Stimulated activated CD4-positive, alpha-beta T cell treated with anti-CD3 and anti-CD28 coated beads, TNF-alpha, amount 100 ng/mL, for 1 hour (primary cell): ENCODE data around the gene SLU7.

Experiments used
- DNase-seq, 3 donors: peaks; one replicate each; pipeline ENCODE4 v3.0.0-alpha.2; 2020; ENCODE audit warnings: low read depth in 3 of 3, low spot score in 1 of 3

SLU7 gene

DNA sequence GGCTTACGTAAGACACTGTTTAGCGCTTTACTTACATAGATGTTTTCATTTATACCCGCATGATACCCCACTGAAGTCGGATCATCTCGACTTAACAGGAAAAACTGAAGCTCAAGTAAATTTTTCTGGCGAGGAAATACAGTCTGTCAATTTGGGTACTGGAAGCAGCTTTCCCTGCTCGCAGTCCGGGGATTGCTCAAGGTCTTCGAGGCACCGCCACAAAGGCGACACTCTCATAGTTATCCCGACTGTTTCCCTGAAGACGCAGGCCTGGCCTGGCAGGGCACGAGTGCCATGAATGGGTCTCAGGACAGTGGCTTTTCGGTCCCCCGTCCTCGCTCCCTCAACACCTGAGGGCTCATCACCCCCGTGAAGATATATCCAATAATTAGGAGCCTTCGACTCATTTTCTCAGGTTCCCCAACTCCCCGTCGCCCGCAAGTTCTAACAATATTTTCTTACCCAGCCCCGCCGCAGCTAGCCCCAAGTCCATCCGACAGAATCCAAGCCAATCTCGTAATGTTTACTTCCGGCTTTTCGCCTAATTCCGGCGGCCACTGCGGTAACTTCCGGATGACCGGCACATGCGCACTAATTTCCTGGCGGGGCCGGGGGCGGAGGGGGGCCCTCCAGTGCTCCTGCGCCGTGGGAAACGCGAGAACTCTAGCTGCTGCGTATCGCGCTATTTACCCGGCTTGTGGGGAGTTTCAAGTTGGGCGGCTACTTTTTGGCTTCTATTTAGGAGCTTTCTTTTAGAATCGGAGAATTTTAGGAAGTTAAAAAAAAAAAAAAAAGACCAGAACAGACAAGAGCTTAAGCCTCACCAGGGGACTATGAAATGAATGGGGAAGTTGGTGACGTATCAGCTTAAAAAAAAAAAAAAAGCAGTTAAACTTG is at the start of gene SLU7:
SLU7 (minus strand) TSS at position 521 of the 897 bp plus-strand sequence. CDS start 3,787 bp downstream, outside the sequence.
- DNase-seq: peak; percentile 75 to 89 (median 83)

GRCh38 chr5:160468363-160468975 is 49.6 kb upstream of the SLU7 start:
- no peak for DNase-seq

GRCh38 chr5:160467555-160468362 is 48.9 kb upstream of the SLU7 start:
- peak; percentile 40 to 61 (median 54) for DNase-seq

GRCh38 chr5:160466889-160467554 is 48.1 kb upstream of the SLU7 start:
- no peak for DNase-seq

GRCh38 chr5:160466116-160466515 is 47.2 kb upstream of the SLU7 start:
- DNase-seq: no peak

DNA sequence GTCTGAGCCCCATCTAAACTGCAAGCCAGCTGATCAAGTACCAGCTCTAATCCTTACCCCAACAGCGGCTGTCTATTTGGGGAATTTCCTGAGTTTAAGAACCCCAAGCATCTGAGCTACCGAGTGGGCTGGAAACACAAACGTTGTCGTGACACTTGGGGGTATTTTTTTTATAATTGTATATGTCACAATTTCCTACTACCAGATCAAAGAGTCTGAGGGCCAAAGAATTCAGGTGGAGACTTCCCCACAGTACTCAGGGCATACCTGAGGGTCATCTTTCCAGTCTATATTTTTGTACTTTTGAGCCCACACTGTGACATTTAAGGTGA is 45.6 kb upstream of the SLU7 start:
- no peak for DNase-seq

DNA sequence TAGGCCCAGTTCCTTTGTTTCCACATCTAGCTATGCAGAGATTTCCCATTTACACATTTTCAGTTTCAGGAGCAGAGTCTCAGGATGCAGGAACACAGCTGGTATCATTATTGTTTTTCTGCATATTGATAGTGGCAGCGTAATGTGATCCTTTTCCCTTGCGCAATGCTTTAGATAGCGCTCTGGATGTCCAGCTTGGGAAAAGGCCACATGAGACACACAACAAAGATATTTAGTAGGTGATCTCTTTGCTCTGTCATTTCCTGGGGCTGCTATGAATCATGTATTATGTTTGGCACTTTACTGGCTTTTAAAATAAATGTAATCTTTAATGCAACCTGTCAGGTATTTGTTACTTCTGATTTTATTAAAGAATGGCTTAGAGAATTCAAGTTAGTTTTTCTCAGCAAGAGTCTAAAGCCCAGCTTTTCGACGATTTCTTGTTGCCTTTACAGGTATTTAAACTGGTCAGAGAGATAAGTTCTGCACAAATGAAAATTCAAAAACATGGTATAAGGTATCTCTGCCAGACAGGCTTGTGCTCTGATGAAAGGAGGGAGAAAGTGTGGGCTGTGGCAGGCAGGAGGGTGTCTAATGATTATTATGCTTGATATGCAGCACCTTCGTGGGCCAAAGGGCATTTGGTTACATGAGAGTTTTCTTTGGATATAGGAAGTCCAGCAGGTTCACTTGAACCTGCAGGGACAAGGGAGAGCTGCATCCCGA is 45.0 kb upstream of the SLU7 start:
- no peak for DNase-seq

GRCh38 chr5:160463227-160463626 is 44.3 kb upstream of the SLU7 start:
- DNase-seq: no peak

DNA sequence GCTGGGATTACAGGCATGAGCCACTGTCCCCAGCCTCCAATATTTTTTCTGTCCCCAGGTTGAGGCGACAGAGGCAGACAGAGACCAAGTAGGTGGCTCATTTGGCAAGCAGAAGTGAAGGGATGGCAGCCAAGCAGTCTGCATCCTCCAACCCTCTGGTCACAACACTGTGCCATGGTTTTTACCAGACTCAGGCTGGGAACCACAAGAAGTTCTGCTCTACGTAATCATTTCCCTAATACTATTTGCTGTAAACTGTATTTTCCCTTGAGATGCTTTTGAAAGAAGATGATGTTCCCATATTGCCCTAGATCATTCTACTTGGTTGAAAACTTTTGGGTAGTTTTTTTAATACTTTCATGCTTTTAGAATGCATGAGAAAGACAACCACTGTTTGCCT is 43.3 kb upstream of the SLU7 start:
- no peak for DNase-seq

- no peak for DNase-seq
These were observed 42.5 kb upstream of the SLU7 start for GRCh38 chr5:160461378-160461777.

GRCh38 chr5:160460377-160461049 is 41.6 kb upstream of the SLU7 start:
- no peak for DNase-seq

DNA sequence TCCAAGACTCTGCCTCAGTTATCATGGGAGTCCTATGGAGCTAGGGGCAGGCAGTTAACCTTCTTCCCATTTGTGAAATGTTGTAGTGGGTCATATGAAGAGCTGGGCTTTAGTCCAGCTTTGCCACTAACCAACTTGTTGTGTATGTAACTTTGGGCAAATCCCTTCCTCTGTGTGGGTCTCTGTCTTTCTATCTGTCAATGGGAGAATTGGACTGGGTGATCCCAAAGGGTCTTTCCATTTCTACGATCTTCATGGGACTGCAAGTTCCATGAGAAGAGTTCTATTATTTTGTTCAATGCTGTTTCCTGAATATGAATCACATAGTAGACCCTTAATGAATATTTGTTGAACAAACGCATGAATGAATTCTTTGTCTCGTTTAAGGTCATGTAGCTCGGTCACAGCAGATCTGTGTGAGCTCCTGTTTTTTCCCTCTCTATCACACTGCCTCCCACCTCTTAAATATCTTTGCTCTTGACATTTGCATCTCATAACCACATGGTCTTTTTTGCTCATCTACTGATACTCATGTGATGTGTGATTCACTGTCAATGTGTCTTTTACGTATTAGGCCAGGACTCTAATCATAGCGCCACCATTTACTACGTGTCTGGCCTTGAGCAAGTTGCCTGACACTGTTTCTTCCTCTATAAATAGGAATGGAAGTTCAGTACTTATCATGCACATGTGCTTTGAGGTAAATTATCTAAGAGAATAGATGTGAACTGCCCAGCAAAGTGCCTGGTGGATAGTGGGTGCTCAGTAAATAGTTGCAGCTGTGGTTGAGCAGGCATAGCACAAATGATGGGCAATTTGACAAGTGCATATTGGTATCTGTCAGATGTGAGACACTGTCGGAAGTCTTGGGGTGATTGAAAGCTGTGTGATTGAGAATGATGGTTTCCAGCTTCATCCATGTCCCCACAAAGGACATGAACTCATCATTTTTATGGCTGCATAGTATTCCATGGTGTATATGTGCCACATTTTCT is 40.2 kb upstream of the SLU7 start:
- no peak for DNase-seq

- DNase-seq: no peak
These were observed 38.4 kb upstream of the SLU7 start for GRCh38 chr5:160457252-160457651.

DNA sequence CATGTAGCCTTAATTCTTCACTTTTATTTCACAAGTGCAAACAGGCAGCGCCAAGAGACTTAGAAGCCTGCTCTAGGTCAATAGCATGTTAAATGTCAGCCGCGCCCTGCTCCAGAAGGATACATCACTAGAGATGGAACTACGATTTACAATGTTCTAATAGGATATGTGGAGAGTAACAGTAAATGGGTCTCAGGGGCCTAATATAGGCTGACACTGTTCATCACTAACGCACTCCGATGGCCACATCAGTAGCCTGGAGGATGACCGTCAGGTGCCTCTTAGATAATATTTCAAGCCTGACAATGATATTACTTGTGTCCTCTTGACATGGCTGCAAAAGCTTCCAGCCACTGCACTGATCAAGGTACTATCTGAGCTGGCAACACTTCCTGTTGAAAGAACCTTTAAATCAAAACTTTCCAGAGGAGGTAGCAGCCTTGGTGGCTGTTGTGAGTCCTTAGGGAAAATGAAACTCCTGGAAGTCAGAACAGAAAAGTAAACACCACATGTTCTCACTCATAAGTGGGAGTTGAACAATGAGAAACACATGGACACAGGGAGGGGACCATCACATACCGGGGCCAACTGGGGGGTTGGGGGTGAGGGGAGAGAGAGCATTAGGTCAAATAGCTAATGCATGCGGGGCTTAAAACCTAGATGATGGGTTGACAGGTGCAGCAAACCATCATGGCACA is 37.7 kb upstream of the SLU7 start:
- no peak for DNase-seq

- no peak for DNase-seq
These were observed 36.7 kb upstream of the SLU7 start for GRCh38 chr5:160455600-160455999.

GRCh38 chr5:160453751-160454150 is 34.9 kb upstream of the SLU7 start:
- no peak for DNase-seq

DNA sequence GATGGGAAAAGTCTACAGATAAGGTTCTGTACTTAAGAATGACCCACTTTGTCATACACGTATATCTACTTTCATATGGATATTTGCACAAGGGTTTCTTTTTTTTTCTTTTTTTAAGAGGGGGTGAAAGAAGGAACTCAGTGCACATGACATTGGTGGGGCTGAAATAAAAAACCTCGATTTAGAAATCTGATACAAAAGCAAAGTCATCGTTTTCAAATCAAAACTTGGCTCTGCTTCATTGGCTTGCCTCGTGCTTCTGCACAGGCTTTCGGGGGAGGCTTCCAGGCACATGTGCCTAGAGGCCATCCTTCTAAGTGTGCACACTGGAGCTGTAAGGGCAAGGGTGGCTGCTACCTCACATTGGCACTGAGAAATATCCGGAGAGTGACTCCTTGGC is 33.9 kb upstream of the SLU7 start:
- no peak for DNase-seq

DNA sequence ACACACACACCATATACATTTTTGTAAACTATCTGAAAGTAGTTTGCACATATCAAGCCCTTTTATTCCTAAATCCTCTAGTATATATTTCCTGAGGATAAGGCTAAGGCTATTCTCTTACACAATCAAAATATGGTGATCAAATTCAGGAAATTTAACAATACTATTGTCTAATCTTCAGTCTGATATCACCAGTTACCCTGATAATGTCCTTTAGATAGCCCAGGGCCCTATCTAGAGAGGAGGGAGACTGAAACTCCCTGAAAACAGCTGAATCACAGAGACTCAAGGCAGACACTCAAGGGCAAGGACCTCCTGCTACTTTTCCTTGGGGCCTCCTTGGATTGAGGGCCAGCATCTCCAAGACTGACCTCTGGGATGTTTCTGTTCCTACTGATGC is 33.2 kb upstream of the SLU7 start:
- DNase-seq: no peak
